ENCODE data around the gene HIVEP1. TPM values are rescaled to one million over a fixed set of nuclear protein-coding genes. Genes with fewer than 3 reads are reported as not detected.

The HIVEP1 gene
- total RNA-seq, 1 experiment from 2014 or later, result 24.2 TPM

- no peak overlapping the region for H3K4me2 ChIP-seq
- H3K9me2 ChIP-seq (ENCODE audit: insufficient read depth), result no peaks in the 10 kb centered on the region
- H3K27ac ChIP-seq, result no peak overlapping the region
- H3K27me3 ChIP-seq (ENCODE audit: insufficient read depth, low read depth), result no peaks in the 10 kb centered on the region
- intact Hi-C loops (cut with micrococcal nuclease; ENCODE audit: unreplicated experiment), result no loop called here
- no TSS peak for BruUV-seq (replicated peaks)
- CTCF ChIA-PET, result no interaction called here
- peaks cover 4% of the 10 kb centered on the region; the same call in 1 of the 2 replicates for H3K9me3 ChIP-seq (ENCODE audit: insufficient read depth, low read depth)
- POLR2A ChIA-PET (ENCODE audit: unreplicated experiment), result no interaction called here
- TF ChIP-seq, protein P1, sequence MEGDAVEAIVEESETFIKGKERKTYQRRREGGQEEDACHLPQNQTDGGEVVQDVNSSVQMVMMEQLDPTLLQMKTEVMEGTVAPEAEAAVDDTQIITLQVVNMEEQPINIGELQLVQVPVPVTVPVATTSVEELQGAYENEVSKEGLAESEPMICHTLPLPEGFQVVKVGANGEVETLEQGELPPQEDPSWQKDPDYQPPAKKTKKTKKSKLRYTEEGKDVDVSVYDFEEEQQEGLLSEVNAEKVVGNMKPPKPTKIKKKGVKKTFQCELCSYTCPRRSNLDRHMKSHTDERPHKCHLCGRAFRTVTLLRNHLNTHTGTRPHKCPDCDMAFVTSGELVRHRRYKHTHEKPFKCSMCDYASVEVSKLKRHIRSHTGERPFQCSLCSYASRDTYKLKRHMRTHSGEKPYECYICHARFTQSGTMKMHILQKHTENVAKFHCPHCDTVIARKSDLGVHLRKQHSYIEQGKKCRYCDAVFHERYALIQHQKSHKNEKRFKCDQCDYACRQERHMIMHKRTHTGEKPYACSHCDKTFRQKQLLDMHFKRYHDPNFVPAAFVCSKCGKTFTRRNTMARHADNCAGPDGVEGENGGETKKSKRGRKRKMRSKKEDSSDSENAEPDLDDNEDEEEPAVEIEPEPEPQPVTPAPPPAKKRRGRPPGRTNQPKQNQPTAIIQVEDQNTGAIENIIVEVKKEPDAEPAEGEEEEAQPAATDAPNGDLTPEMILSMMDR (conservative IDR thresholded peaks at IDR 0.05), result no peak
- TF ChIP-seq EZH2 (IDR thresholded peaks at IDR 0.05; ENCODE audit: low read depth), result no peak
- H3K36me3 ChIP-seq (ENCODE audit: low read depth), result no peaks in the 10 kb centered on the region
- H3K4me1 ChIP-seq (replicated peaks; ENCODE audit: insufficient read depth), result no peaks in the 10 kb centered on the region
- no peak for DNase-seq
- no peak overlapping the region for H2AFZ ChIP-seq
- H4K20me1 ChIP-seq (ENCODE audit: insufficient read depth), result no peaks in the 10 kb centered on the region
- H3F3A ChIP-seq (ENCODE audit: insufficient read depth, low read depth), result no peaks in the 10 kb centered on the region
- no peaks in the 10 kb centered on the region for H3K79me2 ChIP-seq (ENCODE audit: low read depth)
- H3K4me3 ChIP-seq, result no peak overlapping the region
These were observed 188.6 kb downstream of the HIVEP1 start for GRCh38 chr6:12200761-12201160.

- POLR2A ChIA-PET (ENCODE audit: unreplicated experiment), result interaction anchor here (0.7 kb wide), 1 partner anchor 10 kb away, joined by 5 read pairs; no protein-coding TSS in a partner anchor
- no peaks in the 10 kb centered on the region for H3K79me2 ChIP-seq (ENCODE audit: low read depth)
- no peaks in the 10 kb centered on the region for H3K36me3 ChIP-seq (ENCODE audit: low read depth)
- no peaks in the 10 kb centered on the region for H3K27me3 ChIP-seq (ENCODE audit: insufficient read depth, low read depth)
- no peak overlapping the region for H3K27ac ChIP-seq
- no TSS peak for BruUV-seq (replicated peaks)
- H3F3A ChIP-seq (ENCODE audit: insufficient read depth, low read depth), result no peaks in the 10 kb centered on the region
- intact Hi-C loops (cut with micrococcal nuclease; ENCODE audit: unreplicated experiment), result no loop called here
- H3K9me3 ChIP-seq (ENCODE audit: insufficient read depth, low read depth), result no peaks in the 10 kb centered on the region
- CTCF ChIA-PET, result no interaction called here
- DNase-seq, result no peak
- H3K4me2 ChIP-seq, result no peak overlapping the region
- H4K20me1 ChIP-seq (ENCODE audit: insufficient read depth), result no peaks in the 10 kb centered on the region
- no peak overlapping the region for H2AFZ ChIP-seq
- H3K4me1 ChIP-seq (replicated peaks; ENCODE audit: insufficient read depth), result no peaks in the 10 kb centered on the region
- H3K4me3 ChIP-seq, result no peak overlapping the region
- H3K9me2 ChIP-seq (ENCODE audit: insufficient read depth), result no peaks in the 10 kb centered on the region
- TF ChIP-seq, protein P1 (conservative IDR thresholded peaks at IDR 0.05), result no peak
- TF ChIP-seq EZH2 (IDR thresholded peaks at IDR 0.05; ENCODE audit: low read depth), result no peak
These were observed 190.9 kb downstream of the HIVEP1 start for GRCh38 chr6:12203001-12203400.

DNA sequence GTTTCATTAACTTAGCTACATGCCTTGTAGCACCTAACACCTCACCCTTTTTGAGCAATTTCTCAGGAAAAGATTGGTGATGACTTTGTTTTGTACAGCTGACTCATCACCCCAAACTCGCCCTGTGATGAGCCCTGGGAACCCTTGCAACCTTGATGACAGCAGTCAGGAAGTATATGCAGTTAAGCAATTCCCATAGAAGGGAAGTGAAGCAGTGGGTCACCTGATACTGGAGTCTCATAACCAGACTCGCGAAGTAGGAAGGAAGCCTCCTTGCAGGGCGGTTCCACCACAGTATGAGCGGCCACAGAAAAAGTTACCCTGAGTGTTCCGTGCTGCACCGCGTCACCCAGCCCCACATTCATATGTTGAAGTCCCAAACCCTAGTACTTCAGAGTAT lies 196.1 kb downstream of the HIVEP1 start:
- H3K36me3 ChIP-seq (ENCODE audit: low read depth), result no peaks in the 10 kb centered on the region
- no peaks in the 10 kb centered on the region for H3K9me3 ChIP-seq (ENCODE audit: insufficient read depth, low read depth)
- H3K4me3 ChIP-seq, result no peak overlapping the region
- H4K20me1 ChIP-seq (ENCODE audit: insufficient read depth), result no peaks in the 10 kb centered on the region
- H2AFZ ChIP-seq, result no peak overlapping the region
- no peaks in the 10 kb centered on the region for H3K27me3 ChIP-seq (ENCODE audit: insufficient read depth, low read depth)
- intact Hi-C loops (cut with micrococcal nuclease; ENCODE audit: unreplicated experiment), result no loop called here
- CTCF ChIA-PET, result no interaction called here
- no peak for TF ChIP-seq EZH2 (IDR thresholded peaks at IDR 0.05; ENCODE audit: low read depth)
- TF ChIP-seq, protein P1 (conservative IDR thresholded peaks at IDR 0.05), result no peak
- POLR2A ChIA-PET (ENCODE audit: unreplicated experiment), result no interaction called here
- H3K79me2 ChIP-seq (ENCODE audit: low read depth), result no peaks in the 10 kb centered on the region
- no peak overlapping the region for H3K27ac ChIP-seq
- DNase-seq, result peak in 1 of 2 experiments; percentile 71
- no peaks in the 10 kb centered on the region for H3F3A ChIP-seq (ENCODE audit: insufficient read depth, low read depth)
- no peaks in the 10 kb centered on the region for H3K9me2 ChIP-seq (ENCODE audit: insufficient read depth)
- H3K4me2 ChIP-seq, result no peak overlapping the region
- BruUV-seq (replicated peaks), result no TSS peak
- H3K4me1 ChIP-seq (replicated peaks; ENCODE audit: insufficient read depth), result no peaks in the 10 kb centered on the region

Data from PC-9 (cell line).